Loucy (cell line): ENCODE data around the gene SYT7.

Source experiments
- H2AFZ ChIP-seq: fragments of 200-600 bp; sonication (generic); 2 replicates; pipeline ENCODE4 v1.6.0; 2016; ENCODE audit warnings: antibody characterized with exemption, mild to moderate bottlenecking, low read length, moderate library complexity
- H3F3A ChIP-seq: fragments of 200-600 bp; 2 replicates; pipeline ENCODE4 v1.6.0; 2016; ENCODE audit warnings: antibody characterized with exemption, low read depth, mild to moderate bottlenecking
- H3K27me3 ChIP-seq: fragments of 200-600 bp; sonication (generic); 2 replicates; pipeline ENCODE4 v1.6.1; 2014; ENCODE audit warnings: low read length, mild to moderate bottlenecking; ENCODE audit not compliant: insufficient read depth, poor library complexity, severe bottlenecking
- H3K36me3 ChIP-seq: fragments of 200-600 bp; sonication (generic); 2 replicates; pipeline ENCODE4 v1.6.1; 2016; ENCODE audit warnings: low read length; ENCODE audit not compliant: insufficient read depth
- H3K4me1 ChIP-seq: fragments of 200-600 bp; sonication (generic); 2 replicates; pipeline ENCODE4 v1.5.1; 2014; ENCODE audit warnings: low read length, mild to moderate bottlenecking; ENCODE audit not compliant: insufficient read depth, poor library complexity, severe bottlenecking
- H3K4me2 ChIP-seq: fragments of 200-600 bp; sonication (generic); 2 replicates; pipeline ENCODE4 v1.6.0; 2014; ENCODE audit warnings: antibody characterized with exemption, low read length, low read depth, mild to moderate bottlenecking; ENCODE audit not compliant: poor library complexity, severe bottlenecking
- H3K4me3 ChIP-seq: fragments of 200-600 bp; sonication (generic); 2 replicates; pipeline ENCODE4 v1.5.1; 2014; ENCODE audit warnings: low read length, mild to moderate bottlenecking, mixed read lengths; ENCODE audit not compliant: poor library complexity, severe bottlenecking
- H3K79me2 ChIP-seq: fragments of 200-600 bp; sonication (generic); 2 replicates; pipeline ENCODE4 v1.6.1; 2014; ENCODE audit warnings: low read length; ENCODE audit not compliant: insufficient read depth
- H3K9ac ChIP-seq: fragments of 200-600 bp; sonication (generic); 2 replicates; pipeline ENCODE4 v1.6.0; 2014; ENCODE audit warnings: mild to moderate bottlenecking, low read depth, low read length, moderate library complexity; ENCODE audit not compliant: poor library complexity, severe bottlenecking
- H3K9me2 ChIP-seq: fragments of 200-600 bp; sonication (generic); replicated peaks from 2 replicates; pipeline ENCODE4 v1.6.1; 2016; ENCODE audit warnings: low read depth, low read length, mixed read lengths
- H3K9me3 ChIP-seq: fragments of 200-600 bp; sonication (generic); 2 replicates; pipeline ENCODE4 v1.6.1; 2014; ENCODE audit warnings: mild to moderate bottlenecking, antibody characterized with exemption, low read length, low read depth; ENCODE audit not compliant: insufficient read depth
- H4K20me1 ChIP-seq: fragments of 200-600 bp; sonication (generic); 2 replicates; pipeline ENCODE4 v1.6.0; 2014; ENCODE audit warnings: antibody characterized with exemption, low read length, mild to moderate bottlenecking; ENCODE audit not compliant: insufficient read depth, poor library complexity, severe bottlenecking
- CTCF ChIP-seq: fragments of 200-600 bp; sonication (generic); conservative IDR thresholded peaks from 2 replicates; pipeline ENCODE4 v1.5.1; 2014; ENCODE audit warnings: mild to moderate bottlenecking, antibody characterized with exemption, low read length
- EZH2phosphoT487 ChIP-seq: fragments of 200-600 bp; IDR thresholded peaks from 2 replicates; pipeline ENCODE4 v1.6.1; 2018; ENCODE audit warnings: antibody characterized with exemption, mild to moderate bottlenecking, moderate library complexity, borderline replicate concordance

Gene SYT7

DNA sequence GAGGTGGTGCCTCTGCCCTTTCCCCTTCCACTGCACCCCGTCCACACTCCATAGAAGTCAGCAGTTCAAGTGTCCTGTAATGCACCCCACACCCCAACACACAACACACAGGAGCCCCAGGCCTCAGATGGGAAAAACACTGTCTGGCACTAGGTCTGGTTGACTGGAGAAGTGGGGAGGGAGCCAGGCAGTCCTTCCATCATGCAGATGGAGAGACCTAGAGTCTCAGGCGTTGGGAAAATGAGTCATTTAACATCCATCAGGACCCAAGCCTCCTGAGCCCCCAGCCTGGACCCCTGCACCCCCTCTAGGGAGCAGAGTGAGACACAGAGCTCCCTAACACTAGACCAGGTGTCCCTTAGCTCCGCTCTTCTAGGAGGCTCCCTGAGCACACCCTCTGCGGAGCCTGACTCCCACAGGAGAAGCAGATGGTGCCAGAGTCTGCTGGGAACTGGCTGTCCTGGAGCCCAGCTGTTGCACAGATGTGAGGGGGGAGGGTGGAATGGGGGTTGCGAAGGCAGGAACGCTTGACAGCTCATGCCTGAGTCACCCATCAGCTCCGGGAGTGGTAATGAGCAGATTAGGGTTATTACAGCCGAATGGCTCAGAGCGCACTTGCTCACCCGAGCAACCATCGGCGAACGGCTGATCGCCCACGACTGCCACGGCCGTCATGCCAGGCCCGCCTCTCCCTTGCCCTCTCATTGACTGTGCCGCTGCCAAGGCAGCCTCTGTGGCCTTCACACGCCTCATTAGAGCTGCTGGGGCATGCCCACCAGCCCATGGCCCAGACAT lies 22.1 kb upstream of the SYT7 start:
- no peaks in the 10 kb centered on the region for H3K79me2 ChIP-seq
- H3K9ac ChIP-seq, result no peak overlapping the region
- no peaks in the 10 kb centered on the region for H3K9me2 ChIP-seq
- H3K36me3 ChIP-seq, result no peaks in the 10 kb centered on the region
- no peaks in the 10 kb centered on the region for H3K9me3 ChIP-seq
- H3K27me3 ChIP-seq, result no peaks in the 10 kb centered on the region
- H3F3A ChIP-seq, result no peaks in the 10 kb centered on the region
- no peaks in the 10 kb centered on the region for H3K4me1 ChIP-seq
- H3K4me2 ChIP-seq, result no peak overlapping the region
- no peaks in the 10 kb centered on the region for H4K20me1 ChIP-seq
- H2AFZ ChIP-seq, result no peak overlapping the region
- no peak overlapping the region for H3K4me3 ChIP-seq
- TF ChIP-seq CTCF, result no peak

- no peaks in the 10 kb centered on the region for H4K20me1 ChIP-seq
- TF ChIP-seq EZH2phosphoT487 (no peak), CTCF (no peak)
- no peak overlapping the region for H3K4me2 ChIP-seq
- no peak overlapping the region for H2AFZ ChIP-seq
- H3K9me3 ChIP-seq, result no peaks in the 10 kb centered on the region
- H3K79me2 ChIP-seq, result no peaks in the 10 kb centered on the region
- H3K27me3 ChIP-seq, result no peaks in the 10 kb centered on the region
- no peak overlapping the region for H3K9ac ChIP-seq
- no peak overlapping the region for H3K4me3 ChIP-seq
- no peaks in the 10 kb centered on the region for H3K36me3 ChIP-seq
- H3K4me1 ChIP-seq, result no peaks in the 10 kb centered on the region
- H3F3A ChIP-seq, result no peaks in the 10 kb centered on the region
- no peaks in the 10 kb centered on the region for H3K9me2 ChIP-seq
Measured at GRCh38 chr11:61601512-61601911, 20.6 kb upstream of the SYT7 start.

DNA sequence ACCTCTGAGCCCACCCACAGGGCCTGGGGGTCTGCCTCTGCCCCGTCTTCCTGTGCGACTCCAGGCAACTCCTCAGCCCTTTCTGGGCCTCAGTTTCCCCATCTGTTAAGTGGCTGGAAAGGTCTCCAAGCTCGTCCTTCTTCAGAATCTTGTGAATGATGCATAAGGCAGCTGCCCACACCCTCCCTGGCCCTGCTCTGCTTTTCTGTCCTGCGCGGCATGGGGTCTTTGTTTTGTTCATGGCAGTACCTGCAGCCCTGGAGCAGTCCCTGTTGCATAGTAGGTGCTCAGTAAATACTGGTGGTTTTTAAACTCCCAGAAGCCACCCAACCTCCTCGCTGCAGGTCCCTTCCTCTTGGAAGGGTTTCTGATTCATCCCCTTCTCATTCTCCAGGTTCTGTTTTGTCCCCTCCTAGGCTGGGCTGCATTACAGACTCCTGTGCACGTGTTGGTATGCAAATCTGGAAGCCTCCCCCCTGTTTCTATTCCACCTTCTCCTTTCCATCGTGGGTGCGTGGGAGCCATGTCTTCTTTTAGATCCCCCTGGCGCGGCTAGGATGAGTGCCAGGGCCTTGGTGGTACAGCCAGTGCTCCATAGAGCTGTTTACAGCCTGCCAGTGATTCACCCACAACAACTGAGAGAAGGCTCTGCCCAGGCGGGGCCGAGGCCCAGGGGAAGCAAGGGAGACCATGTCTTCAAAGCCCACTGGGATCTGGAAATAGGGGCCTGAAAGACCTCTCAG lies 19.3 kb upstream of the SYT7 start:
- Histone ChIP-seq H4K20me1 (no peaks in the 10 kb centered on the region), H3K4me3 (no peak overlapping the region), H3K9ac (no peak overlapping the region), H3K9me3 (no peaks in the 10 kb centered on the region), H3K9me2 (no peaks in the 10 kb centered on the region), H3K4me2 (no peak overlapping the region), H2AFZ (no peak overlapping the region), H3K4me1 (no peaks in the 10 kb centered on the region), H3K36me3 (no peaks in the 10 kb centered on the region), H3K27me3 (no peaks in the 10 kb centered on the region), H3F3A (no peaks in the 10 kb centered on the region), H3K79me2 (no peaks in the 10 kb centered on the region)
- TF ChIP-seq CTCF (no peak), EZH2phosphoT487 (no peak)
